ENCODE measurements around the gene TIMP4. TPM values are rescaled to one million over a fixed set of nuclear protein-coding genes. Genes with fewer than 3 reads are reported as not detected.

The TIMP4 gene
- total RNA-seq: 4.9 and 15.6 TPM in 2 replicates

DNA sequence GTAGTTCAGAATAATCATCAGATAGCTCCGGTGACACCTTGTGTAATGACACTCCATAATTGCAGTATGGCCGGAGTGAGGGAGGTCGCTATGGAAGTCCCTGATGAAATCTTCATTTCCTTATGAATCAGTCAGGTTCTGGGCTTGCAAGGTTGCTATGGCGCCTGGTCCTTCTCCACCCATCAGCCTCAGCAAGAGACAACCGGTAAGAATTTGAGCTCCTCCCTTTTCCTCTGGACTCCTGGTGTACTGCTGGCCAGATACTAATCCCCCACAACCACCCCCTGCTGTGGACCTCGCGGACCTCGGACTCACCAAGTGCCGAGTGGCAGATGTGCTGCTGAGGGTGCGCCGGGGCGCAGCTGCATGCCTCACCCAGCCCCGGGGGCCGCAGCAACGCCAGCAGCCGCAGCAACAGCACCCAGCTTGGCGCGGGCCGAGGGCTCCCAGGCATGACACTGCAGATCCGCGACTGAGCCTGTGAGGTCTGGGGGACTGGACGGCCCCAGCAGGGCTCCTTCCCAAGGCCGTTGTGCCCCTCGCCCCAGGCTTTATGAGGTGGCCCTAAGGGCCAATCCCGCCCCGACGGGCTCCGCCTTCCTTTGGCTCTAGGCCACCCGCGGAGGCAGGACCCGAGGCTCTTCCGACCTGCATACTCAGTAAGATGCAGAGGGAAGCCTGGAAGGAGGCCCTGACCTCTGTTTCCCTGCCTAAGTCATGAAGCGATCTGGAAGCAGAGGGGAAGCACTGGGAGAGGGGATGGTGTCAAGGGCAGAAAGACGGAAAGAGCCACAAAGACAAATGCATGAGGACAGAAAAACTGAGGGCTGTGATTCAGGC is at the start of gene TIMP4:
TSS of gene TIMP4 (minus strand) at position 526 of the 840 bp plus-strand sequence. CDS start at position 454, 72 bp downstream.

Other genes with a start within 250 kb of the TIMP4 start
- not detected in 2 replicates for gene SYN2, start 154.5 kb downstream of the TIMP4 start, total RNA-seq
- 11.0 and 48.1 TPM in 2 replicates for gene PPARG, start 130.2 kb upstream of the TIMP4 start, total RNA-seq